GM19025 (cell line): Measurements from ENCODE around the gene RNASE7.
"Not testable (repeated sequence)": the region's sequence is repeated elsewhere in the genome, so short reads cannot be mapped to it uniquely, and the experiment has no call there.

Experiments
- ATAC-seq: cut with Tn5 transposase; IDR thresholded peaks from one replicate; pipeline ENCODE4 v1.9.1; 2021; ENCODE audit warnings: mild to moderate bottlenecking, low read depth, moderate library complexity; ENCODE audit not compliant: unreplicated experiment

Gene RNASE7

GRCh38 chr14:21041676-21042433 is at the start of gene RNASE7:
RNASE7 (plus strand) TSS chr14:21042362; CDS start chr14:21042993, 631 bp downstream.
- ATAC-seq, result no peak

- ATAC-seq, result no peak
Observed at GRCh38 chr14:20996521-20996920, 45.6 kb upstream of the RNASE7 start.

- ATAC-seq, result no peak
Observed at GRCh38 chr14:20997115-20997514, 45.0 kb upstream of the RNASE7 start.

GRCh38 chr14:20997564-20997963 is 44.6 kb upstream of the RNASE7 start:
- ATAC-seq, result no peak

GRCh38 chr14:20998139-20998538 is 44.0 kb upstream of the RNASE7 start:
- ATAC-seq, result no peak

- ATAC-seq, result no peak
Observed at GRCh38 chr14:20998674-20999366, 43.3 kb upstream of the RNASE7 start, which contains the start of gene SLC39A2. SLC39A2 (plus strand) TSS chr14:20999293; CDS start chr14:20999447, 154 bp downstream.

GRCh38 chr14:20999591-20999990 is 42.6 kb upstream of the RNASE7 start:
- no peak for ATAC-seq

- ATAC-seq, result no peak
Observed at GRCh38 chr14:21001218-21001617, 40.9 kb upstream of the RNASE7 start.

- ATAC-seq, result no peak
Observed at GRCh38 chr14:21003788-21004346, 38.3 kb upstream of the RNASE7 start.

- not testable (repeated sequence) for ATAC-seq
Observed at GRCh38 chr14:21009721-21010120, 32.4 kb upstream of the RNASE7 start.

GRCh38 chr14:21011136-21011535 is 31.0 kb upstream of the RNASE7 start:
- ATAC-seq, result no peak

GRCh38 chr14:21014761-21015190 is 27.4 kb upstream of the RNASE7 start:
- no peak for ATAC-seq

GRCh38 chr14:21015312-21015711 is 26.9 kb upstream of the RNASE7 start:
- no peak for ATAC-seq

- ATAC-seq, result no peak
Observed at GRCh38 chr14:21016413-21017190, 25.6 kb upstream of the RNASE7 start.

- no peak for ATAC-seq
Observed at GRCh38 chr14:21017528-21018245, 24.5 kb upstream of the RNASE7 start.

GRCh38 chr14:21018286-21018685 is 23.9 kb upstream of the RNASE7 start:
- no peak for ATAC-seq

- ATAC-seq, result no peak
Observed at GRCh38 chr14:21018781-21019180, 23.4 kb upstream of the RNASE7 start.

GRCh38 chr14:21019366-21019765 is 22.8 kb upstream of the RNASE7 start:
- ATAC-seq, result no peak

GRCh38 chr14:21020977-21021545 is 21.1 kb upstream of the RNASE7 start:
- no peak for ATAC-seq

GRCh38 chr14:21022686-21023085 is 19.5 kb upstream of the RNASE7 start:
- no peak for ATAC-seq
